ENCODE data around the gene MTHFSD. TPM values are rescaled to one million over a fixed set of nuclear protein-coding genes. Genes with fewer than 3 reads are reported as not detected.

MTHFSD gene
- total RNA-seq, 4 donors from 2014 or later, result 9.0 to 23.2 (median 16.1) TPM

- TF ChIP-seq, protein P1, sequence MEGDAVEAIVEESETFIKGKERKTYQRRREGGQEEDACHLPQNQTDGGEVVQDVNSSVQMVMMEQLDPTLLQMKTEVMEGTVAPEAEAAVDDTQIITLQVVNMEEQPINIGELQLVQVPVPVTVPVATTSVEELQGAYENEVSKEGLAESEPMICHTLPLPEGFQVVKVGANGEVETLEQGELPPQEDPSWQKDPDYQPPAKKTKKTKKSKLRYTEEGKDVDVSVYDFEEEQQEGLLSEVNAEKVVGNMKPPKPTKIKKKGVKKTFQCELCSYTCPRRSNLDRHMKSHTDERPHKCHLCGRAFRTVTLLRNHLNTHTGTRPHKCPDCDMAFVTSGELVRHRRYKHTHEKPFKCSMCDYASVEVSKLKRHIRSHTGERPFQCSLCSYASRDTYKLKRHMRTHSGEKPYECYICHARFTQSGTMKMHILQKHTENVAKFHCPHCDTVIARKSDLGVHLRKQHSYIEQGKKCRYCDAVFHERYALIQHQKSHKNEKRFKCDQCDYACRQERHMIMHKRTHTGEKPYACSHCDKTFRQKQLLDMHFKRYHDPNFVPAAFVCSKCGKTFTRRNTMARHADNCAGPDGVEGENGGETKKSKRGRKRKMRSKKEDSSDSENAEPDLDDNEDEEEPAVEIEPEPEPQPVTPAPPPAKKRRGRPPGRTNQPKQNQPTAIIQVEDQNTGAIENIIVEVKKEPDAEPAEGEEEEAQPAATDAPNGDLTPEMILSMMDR (IDR thresholded peaks at IDR 0.05; ENCODE audit: low read depth), result no peak
Observed at GRCh38 chr16:86597126-86597879, 42.3 kb upstream of the MTHFSD start.

DNA sequence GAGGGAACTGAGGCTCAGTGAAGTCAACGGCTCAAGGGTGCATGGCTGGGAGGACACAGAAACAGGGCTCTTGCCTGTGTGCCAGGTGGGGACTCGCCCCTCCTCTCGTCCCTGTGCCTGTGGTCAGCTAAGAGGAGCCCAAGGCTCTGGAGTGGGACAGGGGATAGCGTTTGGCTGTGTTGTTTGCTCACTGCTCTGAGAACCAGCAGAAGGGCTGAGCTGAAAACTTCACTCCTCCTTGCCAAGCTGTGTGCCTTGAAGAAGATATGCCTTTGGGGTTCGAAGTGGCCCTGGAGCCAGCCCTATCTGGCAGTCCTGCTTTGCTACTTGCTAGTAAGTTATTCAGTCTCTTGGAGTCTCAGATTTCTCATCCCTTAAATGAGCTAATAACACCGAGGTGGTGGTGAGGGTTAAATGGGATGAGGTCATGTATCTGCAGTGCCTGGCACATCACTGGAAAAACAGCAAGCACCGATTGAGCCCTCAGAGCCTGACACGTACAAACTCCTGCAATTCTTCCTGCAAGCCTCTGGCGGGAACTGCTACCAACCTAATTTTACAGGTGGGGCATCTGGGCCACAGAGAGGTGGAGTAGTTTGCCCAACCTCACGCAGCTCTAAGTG is 41.1 kb upstream of the MTHFSD start:
- TF ChIP-seq, protein P1 (IDR thresholded peaks at IDR 0.05; ENCODE audit: low read depth), result no peak

GRCh38 chr16:86594721-86595120 is 39.7 kb upstream of the MTHFSD start:
- TF ChIP-seq, protein P1 (IDR thresholded peaks at IDR 0.05; ENCODE audit: low read depth), result no peak

DNA sequence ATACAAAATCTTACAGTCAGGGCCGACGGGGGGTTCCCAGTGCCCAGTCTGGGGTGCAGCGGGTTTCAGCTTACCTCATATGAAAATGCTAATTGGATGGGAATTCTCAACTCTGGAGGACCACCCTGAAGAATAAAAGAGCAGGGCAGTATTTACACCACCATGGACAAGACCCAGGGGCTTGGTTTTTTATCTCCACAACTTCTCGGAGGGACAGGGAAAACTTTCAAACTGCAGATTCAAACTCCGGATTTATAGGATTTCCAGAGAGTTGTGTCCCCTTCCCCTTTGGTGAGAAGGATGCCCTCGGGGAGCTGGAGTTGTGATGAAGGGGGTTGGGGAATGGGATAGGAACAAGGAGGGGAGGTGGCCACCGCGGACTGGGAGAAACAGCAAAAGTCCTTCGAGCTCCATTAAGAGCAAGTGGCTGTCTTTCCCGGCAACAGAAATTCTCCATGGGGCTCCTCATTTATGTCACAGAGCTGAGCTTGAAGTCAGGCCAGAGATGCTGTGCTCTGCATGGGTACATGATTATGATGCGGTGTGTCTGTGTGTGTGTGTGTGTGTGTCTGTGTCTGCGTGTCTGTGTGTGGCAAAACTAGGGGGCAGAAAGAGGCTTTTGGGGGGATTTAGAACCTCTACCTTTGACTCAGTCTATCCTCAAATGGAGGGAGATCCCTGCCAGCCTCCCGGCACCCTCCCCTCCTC is 39.0 kb upstream of the MTHFSD start:
- TF ChIP-seq, protein P1 (IDR thresholded peaks at IDR 0.05; ENCODE audit: low read depth), result no peak

- TF ChIP-seq, protein P1 (IDR thresholded peaks at IDR 0.05; ENCODE audit: low read depth), result no peak
Observed at GRCh38 chr16:86591270-86591669, 36.2 kb upstream of the MTHFSD start.

- TF ChIP-seq, protein P1 (IDR thresholded peaks at IDR 0.05; ENCODE audit: low read depth), result no peak
Observed at GRCh38 chr16:86590501-86591144, 35.6 kb upstream of the MTHFSD start.

- TF ChIP-seq, protein P1 (IDR thresholded peaks at IDR 0.05; ENCODE audit: low read depth), result no peak
Observed at GRCh38 chr16:86587487-86587886, 32.5 kb upstream of the MTHFSD start.

Measured in subcutaneous adipose tissue (tissue), 4 donors.